GM21576 (cell line): ENCODE measurements around the gene AFG1L.

Experiments
- ATAC-seq: cut with Tn5 transposase; IDR thresholded peaks from one replicate; pipeline ENCODE4 v1.9.1; 2021; ENCODE audit warnings: mild to moderate bottlenecking, moderate library complexity; ENCODE audit not compliant: unreplicated experiment

Gene AFG1L

DNA sequence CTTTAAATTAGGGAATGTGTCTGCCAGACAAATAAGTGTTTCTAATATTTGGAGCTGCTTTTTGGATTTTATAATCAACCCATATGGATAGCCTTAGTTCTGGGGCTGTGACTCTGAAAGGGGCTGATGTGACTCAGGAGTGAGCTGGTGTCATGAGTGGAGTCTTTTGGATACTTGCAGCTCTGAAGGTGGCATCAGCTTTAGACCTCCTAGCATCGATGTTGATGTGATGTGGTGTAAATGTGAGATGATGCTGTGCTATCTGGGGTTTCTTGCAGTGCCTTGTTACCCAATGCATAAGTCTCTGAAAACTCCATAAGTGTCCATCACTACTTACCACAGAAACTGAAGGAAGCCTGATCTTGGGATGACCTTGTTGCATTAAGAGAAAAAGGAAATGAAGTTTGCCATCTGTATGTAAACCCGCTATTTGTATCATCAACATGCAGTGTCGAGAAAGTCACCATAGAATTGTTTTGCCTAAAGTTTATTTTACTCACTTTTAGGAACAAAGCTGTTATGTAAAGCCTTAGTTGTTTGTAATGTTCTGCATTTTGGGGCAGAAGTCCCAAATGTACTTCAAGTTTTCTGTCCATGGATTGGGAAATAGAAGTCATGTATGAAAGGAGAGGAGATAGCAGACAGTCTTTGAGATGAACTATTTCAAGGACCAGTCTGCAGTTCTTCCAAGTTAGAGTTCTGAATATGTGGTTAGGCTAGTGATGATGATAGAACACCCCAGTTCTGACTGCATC, 273.9 kb downstream of the AFG1L start:
- no peak for ATAC-seq

DNA sequence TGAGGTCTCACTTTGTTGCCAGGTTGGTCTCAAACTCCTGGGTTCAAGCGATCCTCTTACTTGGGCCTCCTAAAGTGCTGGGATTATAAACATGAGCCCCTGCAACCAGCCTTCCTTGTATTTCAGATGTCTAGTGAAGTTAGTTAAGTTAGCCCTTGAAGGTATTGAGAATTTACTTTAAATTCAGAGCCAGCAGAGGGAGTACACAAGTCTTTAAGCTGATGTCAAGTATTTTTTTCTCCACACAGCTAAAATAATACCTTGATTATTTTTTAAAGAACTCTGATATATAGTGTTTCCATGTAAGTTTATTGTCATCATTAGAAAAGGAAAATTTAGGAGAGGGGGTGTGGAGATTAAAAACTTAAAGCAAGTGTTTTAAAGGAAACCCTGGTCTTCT, 275.7 kb downstream of the AFG1L start:
- no peak for ATAC-seq

DNA sequence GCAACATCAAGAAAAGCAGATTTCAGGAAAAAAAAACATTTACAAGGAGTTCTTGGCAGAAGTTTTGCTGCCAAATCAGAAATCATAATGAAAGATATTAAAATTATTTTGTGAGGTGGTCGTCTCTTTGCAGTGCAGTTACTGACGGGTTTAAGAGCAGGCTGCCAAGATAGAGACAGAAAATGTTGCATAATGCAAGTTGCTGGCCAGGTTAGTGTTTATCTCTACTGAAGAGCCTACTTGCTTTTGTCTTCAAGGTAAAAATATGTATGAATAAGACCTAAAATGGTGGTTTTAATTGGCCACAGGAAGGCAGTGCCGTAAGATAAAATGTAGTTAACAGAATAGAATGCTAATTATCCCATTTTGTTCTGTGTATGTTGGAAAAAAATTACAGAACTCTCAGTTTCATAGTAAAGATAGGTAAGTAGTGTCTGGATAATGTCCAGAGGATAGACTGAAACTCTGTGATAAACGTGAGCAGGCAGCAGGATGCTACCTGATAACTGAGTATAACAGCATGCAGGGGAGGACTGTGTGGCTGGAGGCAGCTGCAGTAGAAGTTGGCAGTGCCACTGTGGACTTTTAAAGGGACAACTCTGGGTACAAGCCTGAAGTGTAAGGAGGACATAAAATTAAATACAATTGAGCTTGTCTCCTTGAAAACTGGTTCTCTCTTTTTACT, 279.7 kb downstream of the AFG1L start:
- no peak for ATAC-seq
